ENCODE data around the gene CDK5RAP2.

The CDK5RAP2 gene

GRCh38 chr9:120464887-120465421 lies 115.0 kb downstream of the CDK5RAP2 start:
- ChIA-PET CTCF (interaction anchor here (2.6 kb wide), 1 partner anchor 12 kb away, joined by 14 read pairs; no protein-coding TSS in a partner anchor), POLR2A (no interaction called here)
- H3K9me3 ChIP-seq (ENCODE audit: control insufficient read depth, insufficient read depth, low read depth, low read length) = no peaks in the 10 kb centered on the region
- no peaks in the 10 kb centered on the region for H3K4me1 ChIP-seq (ENCODE audit: control insufficient read depth, insufficient read depth, low read length)
- peaks cover 4 to 52% of the 10 kb centered on the region in 2 experiments; a peak in 1 of 3 replicates for H3K36me3 ChIP-seq (ENCODE audit: control insufficient read depth in 2 of 2, insufficient read depth in 1 of 2, low read length in 2 of 2)
- H3K27ac ChIP-seq (ENCODE audit: extremely low read depth, low read depth, low read length) = no peak overlapping the region
- TF ChIP-seq MEIS1 (CRISPR knock-in tag; IDR thresholded peaks at IDR 0.05; ENCODE audit: borderline replicate concordance) (no peak), ZNF221 (tag by site-specific recombination; IDR thresholded peaks at IDR 0.05; ENCODE audit: borderline replicate concordance) (no peak), RBAK (tag by site-specific recombination; IDR thresholded peaks at IDR 0.05) (no peak)
- H3K4me3 ChIP-seq (ENCODE audit: low read depth, low read length) = no peak overlapping the region

GRCh38 chr9:120464176-120464886 lies 115.6 kb downstream of the CDK5RAP2 start:
- Histone ChIP-seq H3K4me3 (ENCODE audit: low read depth, low read length) (no peak overlapping the region), H3K36me3 (ENCODE audit: control insufficient read depth in 2 of 2, insufficient read depth in 1 of 2, low read length in 2 of 2) (peaks cover 4 to 52% of the 10 kb centered on the region in 2 experiments; a peak in 1 of 3 replicates), H3K9me3 (ENCODE audit: control insufficient read depth, insufficient read depth, low read depth, low read length) (no peaks in the 10 kb centered on the region), H3K4me1 (ENCODE audit: control insufficient read depth, insufficient read depth, low read length) (no peaks in the 10 kb centered on the region), H3K27ac (ENCODE audit: extremely low read depth, low read depth, low read length) (no peak overlapping the region)
- peak; percentile 29; the same call in 1 of the 2 replicates for TF ChIP-seq ZBTB20 (tag by site-specific recombination; IDR thresholded peaks at IDR 0.05)
- no peak for TF ChIP-seq ELK4 (IDR thresholded peaks at IDR 0.05; ENCODE audit: borderline replicate concordance, low read depth, low read length)
- POLR2A ChIA-PET = no interaction called here
- CTCF ChIA-PET = interaction anchor here (2.6 kb wide), 1 partner anchor 13 kb away, joined by 14 read pairs; no protein-coding TSS in a partner anchor

GRCh38 chr9:120463765-120464164 lies 116.2 kb downstream of the CDK5RAP2 start:
- ChIA-PET CTCF (interaction anchor here (2.6 kb wide), 1 partner anchor 13 kb away, joined by 14 read pairs; no protein-coding TSS in a partner anchor), POLR2A (no interaction called here)
- Histone ChIP-seq H3K36me3 (ENCODE audit: control insufficient read depth in 2 of 2, insufficient read depth in 1 of 2, low read length in 2 of 2) (peaks cover 4 to 53% of the 10 kb centered on the region in 2 experiments; a peak in 1 of 3 replicates), H3K4me3 (ENCODE audit: low read depth, low read length) (no peak overlapping the region), H3K9me3 (ENCODE audit: control insufficient read depth, insufficient read depth, low read depth, low read length) (no peaks in the 10 kb centered on the region), H3K27ac (ENCODE audit: extremely low read depth, low read depth, low read length) (no peak overlapping the region), H3K4me1 (ENCODE audit: control insufficient read depth, insufficient read depth, low read length) (no peaks in the 10 kb centered on the region)
- no peak for TF ChIP-seq ZNF473 (tag by site-specific recombination; IDR thresholded peaks at IDR 0.05)
- TF ChIP-seq PATZ1 (tag by site-specific recombination; IDR thresholded peaks at IDR 0.05) = no peak
- no peak for TF ChIP-seq ZBTB11 (tag by site-specific recombination; conservative IDR thresholded peaks at IDR 0.05; ENCODE audit: low read depth)
- no peak for TF ChIP-seq ZNF692 (tag by site-specific recombination; IDR thresholded peaks at IDR 0.05)
- no peak for TF ChIP-seq GLI4 (tag by site-specific recombination; IDR thresholded peaks at IDR 0.05)
- no peak for TF ChIP-seq ZNF341 (tag by site-specific recombination; IDR thresholded peaks at IDR 0.05; ENCODE audit: low read depth)
- TF ChIP-seq HOXC10 (CRISPR knock-in tag; IDR thresholded peaks at IDR 0.05) = no peak
- TF ChIP-seq ZNF530 (tag by site-specific recombination; IDR thresholded peaks at IDR 0.05; ENCODE audit: low read depth) = no peak
- no peak for TF ChIP-seq ZNF561 (tag by site-specific recombination; IDR thresholded peaks at IDR 0.05; ENCODE audit: borderline replicate concordance)
- TF ChIP-seq PRDM1 (tag by site-specific recombination; IDR thresholded peaks at IDR 0.05) = no peak
- no peak for TF ChIP-seq ZNF830 (tag by site-specific recombination; IDR thresholded peaks at IDR 0.05; ENCODE audit: low read depth)
- no peak for TF ChIP-seq ZNF112 (tag by site-specific recombination; IDR thresholded peaks at IDR 0.05)
- no peak for TF ChIP-seq ZBTB6 (tag by site-specific recombination; IDR thresholded peaks at IDR 0.05)
- no peak for TF ChIP-seq ZNF549 (tag by site-specific recombination; IDR thresholded peaks at IDR 0.05)
- no peak for TF ChIP-seq ZNF19 (tag by site-specific recombination; IDR thresholded peaks at IDR 0.05; ENCODE audit: low read depth)
